IMR-90 (cell line): ENCODE results near the gene ANOS1. TPM values are rescaled to one million over a fixed set of nuclear protein-coding genes. Genes with fewer than 3 reads are reported as not detected.

Source experiments
- ATAC-seq: fragments of 200-7000 bp; cut with Tn5 transposase; 2 replicates; pipeline ENCODE4 v1.9.1; 2020; ENCODE audit warnings: low read depth, mild to moderate bottlenecking, moderate library complexity
- BruUV-seq: library from RNA; stranded (reverse); fragments of 400-500 nt; replicated peaks from 2 replicates; lab custom pipeline; 2021; lab: Mats Ljungman, UMichigan
- CTCF ChIA-PET: fragments of 300-600 bp; formaldehyde crosslinking; extraction: SDS; loops from one replicate; lab custom pipeline; 2021; ENCODE audit warnings: antibody characterized with exemption; lab: Yijun Ruan, JAX
- POLR2A ChIA-PET: fragments of 300-600 bp; sonication (Branson Sonifier 250); formaldehyde crosslinking; loops from one replicate; lab custom pipeline; 2022; ENCODE audit warnings: antibody characterized with exemption; ENCODE audit not compliant: unreplicated experiment; lab: Charles Lee
- DNase-seq: peaks from one replicate; pipeline ENCODE4 v3.0.0; 2013
- H2AFZ ChIP-seq: replicated peaks from 2 replicates; pipeline ENCODE3; 2013; ENCODE audit warnings: low read length, mild to moderate bottlenecking; ENCODE audit not compliant: poor library complexity
- H2AK5ac ChIP-seq: 2 replicates; pipeline ENCODE4 v1.6.1; 2013; ENCODE audit warnings: low read depth, low read length, inconsistent platforms
- H2AK9ac ChIP-seq: replicated peaks from 2 replicates; pipeline ENCODE3; 2013; ENCODE audit warnings: mild to moderate bottlenecking, low read depth, low read length, moderate library complexity; ENCODE audit not compliant: poor library complexity
- H2BK120ac ChIP-seq: 2 replicates; pipeline ENCODE4 v1.6.1; 2013; ENCODE audit warnings: low read depth, low read length, inconsistent platforms
- H2BK15ac ChIP-seq: 3 replicates; pipeline ENCODE4 v1.6.1; 2013; ENCODE audit warnings: low read depth, low read length, inconsistent platforms
- H2BK20ac ChIP-seq: 2 replicates; pipeline ENCODE4 v1.6.1; 2013; ENCODE audit warnings: low read depth, mild to moderate bottlenecking, inconsistent platforms, low read length, moderate library complexity
- H2BK5ac ChIP-seq: 2 replicates; pipeline ENCODE4 v1.6.1; 2013; ENCODE audit warnings: mild to moderate bottlenecking, low read depth, low read length, inconsistent platforms; ENCODE audit not compliant: poor library complexity, severe bottlenecking
- H3K14ac ChIP-seq: replicated peaks from 2 replicates; pipeline ENCODE4 v1.6.1; 2013; ENCODE audit warnings: low read depth, low read length, inconsistent platforms
- H3K18ac ChIP-seq: 2 replicates; pipeline ENCODE4 v1.6.1; 2013; ENCODE audit warnings: low read depth, low read length, control low read depth
- H3K23ac ChIP-seq: 2 replicates; pipeline ENCODE4 v1.6.1; 2013; ENCODE audit warnings: low read depth, low read length, inconsistent platforms
- H3K27ac ChIP-seq: 2 replicates; pipeline ENCODE4 v1.5.1; 2013; ENCODE audit warnings: mild to moderate bottlenecking, control low read depth, low read length; ENCODE audit not compliant: insufficient read depth
- H3K27me3 ChIP-seq: 2 replicates; pipeline ENCODE4 v1.6.1; 2013; ENCODE audit warnings: low read length; ENCODE audit not compliant: control insufficient read depth, insufficient read depth
- H3K36me3 ChIP-seq: 2 replicates; pipeline ENCODE4 v1.6.1; 2013; ENCODE audit warnings: low read length, mixed read lengths; ENCODE audit not compliant: control insufficient read depth, insufficient read depth
- H3K4ac ChIP-seq: 2 replicates; pipeline ENCODE4 v1.6.1; 2013; ENCODE audit warnings: low read depth, low read length, inconsistent platforms
- H3K4me1 ChIP-seq: 2 replicates; pipeline ENCODE4 v1.6.1; 2013; ENCODE audit warnings: low read length, mixed read lengths; ENCODE audit not compliant: control insufficient read depth, insufficient read depth
- H3K4me2 ChIP-seq: 2 replicates; pipeline ENCODE4 v1.6.1; 2013; ENCODE audit warnings: low read depth, mild to moderate bottlenecking, control low read depth, low read length, moderate library complexity
- H3K4me3 ChIP-seq: 2 replicates; pipeline ENCODE4 v1.5.1; 2013; ENCODE audit warnings: low read depth, mild to moderate bottlenecking, control low read depth, low read length, moderate library complexity; ENCODE audit not compliant: insufficient read depth
- H3K56ac ChIP-seq: 2 replicates; pipeline ENCODE4 v1.6.1; 2013; ENCODE audit warnings: low read length, inconsistent platforms; ENCODE audit not compliant: insufficient read depth; ENCODE audit errors: extremely low read depth
- H3K79me1 ChIP-seq, 2 experiments: 2 replicates each; pipeline ENCODE4 v1.6.1; 2013; ENCODE audit warnings: low read length in 2 of 2, inconsistent platforms in 1 of 2, low read depth in 1 of 2
- H3K9ac ChIP-seq: 2 replicates; pipeline ENCODE4 v1.6.1; 2013; ENCODE audit warnings: low read depth, low read length, control low read depth
- H3K9me1 ChIP-seq: 2 replicates; pipeline ENCODE4 v1.6.1; 2013; ENCODE audit warnings: low read length, inconsistent platforms; ENCODE audit not compliant: insufficient read depth
- H3K9me3 ChIP-seq: 2 replicates; pipeline ENCODE4 v1.6.1; 2013; ENCODE audit warnings: low read length; ENCODE audit not compliant: control insufficient read depth, insufficient read depth
- H4K20me1 ChIP-seq: 2 replicates; pipeline ENCODE4 v1.6.1; 2013; ENCODE audit warnings: low read length, inconsistent platforms; ENCODE audit not compliant: insufficient read depth
- H4K5ac ChIP-seq: 2 replicates; pipeline ENCODE4 v1.6.1; 2013; ENCODE audit warnings: mild to moderate bottlenecking, low read depth, low read length, control low read depth
- H4K8ac ChIP-seq, 2 experiments: 2 replicates each; pipeline ENCODE4 v1.6.1; 2013; ENCODE audit warnings: low read depth in 2 of 2, low read length in 2 of 2, control low read depth in 1 of 2, inconsistent platforms in 1 of 2
- H4K91ac ChIP-seq: 2 replicates; pipeline ENCODE4 v1.6.1; 2013; ENCODE audit warnings: low read depth, low read length, inconsistent platforms; ENCODE audit not compliant: insufficient read depth
- CEBPB ChIP-seq: IDR thresholded peaks from 2 replicates; pipeline ENCODE4 v1.6.1; 2012; ENCODE audit warnings: low read depth, low read length, improper control_type of control experiment
- FOS ChIP-seq: fragments of 150-350 bp; IDR thresholded peaks from 2 replicates; pipeline ENCODE4 v1.6.1; 2016; ENCODE audit warnings: low read depth, low read length
- RAD21 ChIP-seq: IDR thresholded peaks from 2 replicates; pipeline ENCODE4 v1.6.1; 2012; ENCODE audit warnings: low read length, improper control_type of control experiment
- WGBS, 2 experiments: methylation state at CpG; one replicate each; pipeline versions ENCODE4 v1.1.5 to v1.1.7; 2013; ENCODE audit warnings: missing lambda C conversion rate in 2 of 2; ENCODE audit not compliant: insufficient read length in 1 of 2; ENCODE audit errors: extremely low coverage in 2 of 2; 5-methylcytosine and 5-hydroxymethylcytosine counted together
- dilution Hi-C: fragments of 300-500 bp; cut with HindIII; formaldehyde crosslinking; loops from one replicate; pipeline ENCODE4 v1.14.3; 2018; ENCODE audit warnings: low sequenced_read_pairs; ENCODE audit not compliant: unreplicated experiment
- in situ Hi-C: fragments of 300-500 bp; cut with MboI; formaldehyde crosslinking; loops from 3 replicates; pipeline ENCODE4 v1.14.3; 2019; ENCODE audit warnings: low sequenced_read_pairs, inconsistent platforms, mixed read lengths
- intact Hi-C: fragments of 100-400 bp; cut with micrococcal nuclease; formaldehyde crosslinking; loops from 2 replicates; pipeline ENCODE4 v1.10.0; 2022
- polyA plus RNA-seq, 3 experiments: library from polyadenylated mRNA; depleted of rRNA; stranded (reverse); fragments of >200 nt; gene quantifications; 2 replicates each; pipeline ENCODE4 v1.2.3, GENCODE V29; 2012; ENCODE audit warnings: low replicate concordance in 1 of 3
- total RNA-seq: library from RNA; depleted of rRNA; stranded (reverse); fragments of >200 nt; gene quantifications from 2 replicates; pipeline ENCODE4 v1.2.3, GENCODE V29; 2012

The ANOS1 gene
- total and polyA plus RNA-seq, 2 of the 4 experiments (the other 2 are of a cell fraction) = under 0.01 to 0.17 TPM

GRCh38 chrX:8565729-8566128 lies 166.2 kb downstream of the ANOS1 start:
- no peak overlapping the region for H2BK120ac ChIP-seq
- H2AK9ac ChIP-seq = no peak overlapping the region
- no peak overlapping the region for H3K9ac ChIP-seq
- dilution Hi-C loops (no loop called here), intact Hi-C loops (no loop called here), in situ Hi-C loops (no loop called here)
- H2AK5ac ChIP-seq = no peak overlapping the region
- no peak overlapping the region for H2BK20ac ChIP-seq
- 51% methylated on average over 4 of the region's 8 CpGs; no CpG with 5 or more reads in 1 of the 2 experiments for WGBS, 2 experiments
- H3K23ac ChIP-seq = no peak overlapping the region
- H3K18ac ChIP-seq = no peak overlapping the region
- H3K9me1 ChIP-seq = no peaks in the 10 kb centered on the region
- no peaks in the 10 kb centered on the region for H3K79me1 ChIP-seq
- no peak overlapping the region for H3K56ac ChIP-seq
- BruUV-seq = no TSS peak
- no peaks in the 10 kb centered on the region for H3K4me1 ChIP-seq
- no peaks in the 10 kb centered on the region for H4K20me1 ChIP-seq
- H4K5ac ChIP-seq = no peak overlapping the region
- H4K8ac ChIP-seq = no peak overlapping the region
- no peak overlapping the region for H2BK5ac ChIP-seq
- no peak overlapping the region for H3K4ac ChIP-seq
- no peak overlapping the region for H3K27ac ChIP-seq
- no peak overlapping the region for H3K4me2 ChIP-seq
- DNase-seq (no peak), ATAC-seq (no peak)
- no peak overlapping the region for H2AFZ ChIP-seq
- H4K91ac ChIP-seq = no peak overlapping the region
- H3K14ac ChIP-seq = no peak overlapping the region
- no peak for TF ChIP-seq FOS
- TF ChIP-seq RAD21 = no peak
- no peak for TF ChIP-seq CEBPB
- H3K4me3 ChIP-seq = no peak overlapping the region
- POLR2A ChIA-PET = no interaction called here
- no peak overlapping the region for H2BK15ac ChIP-seq
- H3K27me3 ChIP-seq = no peaks in the 10 kb centered on the region
- CTCF ChIA-PET = no interaction called here
- no peaks in the 10 kb centered on the region for H3K36me3 ChIP-seq
- H3K9me3 ChIP-seq = peaks cover 10% of the 10 kb centered on the region
